ENCODE data around the gene C6orf62.

DNA sequence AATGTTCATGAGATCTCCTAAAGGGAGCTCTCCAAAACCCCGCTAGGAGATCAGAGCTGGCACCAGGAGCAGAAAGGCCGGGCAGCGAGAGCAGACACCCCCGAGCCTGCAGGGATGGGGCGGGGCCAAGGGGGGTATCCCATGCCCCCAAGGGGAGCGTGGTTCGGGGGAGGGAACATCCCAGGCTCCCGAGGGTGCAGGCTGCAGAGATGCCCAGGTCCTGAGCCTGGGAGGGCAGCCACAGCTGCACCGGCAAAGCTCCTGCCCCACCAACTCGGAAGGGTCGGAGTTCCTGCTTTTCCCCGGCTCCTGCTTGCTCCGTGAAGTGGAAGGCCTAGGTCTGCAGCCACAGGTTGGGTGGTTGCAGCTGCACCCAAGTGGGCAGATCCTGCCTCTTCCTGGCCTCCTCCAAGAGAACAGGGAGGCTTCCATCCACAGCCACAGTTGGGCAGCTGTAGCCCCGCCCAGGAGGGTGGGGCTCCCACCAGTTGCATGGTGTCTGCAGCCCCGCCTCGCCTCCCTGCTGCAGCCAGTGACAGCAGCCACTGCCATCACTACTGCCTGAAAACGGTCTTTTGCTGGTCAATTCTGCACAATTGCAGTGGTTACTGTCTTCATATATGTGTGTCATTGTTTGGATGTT is 42.4 kb upstream of the C6orf62 start:
- TF ChIP-seq, protein P1, sequence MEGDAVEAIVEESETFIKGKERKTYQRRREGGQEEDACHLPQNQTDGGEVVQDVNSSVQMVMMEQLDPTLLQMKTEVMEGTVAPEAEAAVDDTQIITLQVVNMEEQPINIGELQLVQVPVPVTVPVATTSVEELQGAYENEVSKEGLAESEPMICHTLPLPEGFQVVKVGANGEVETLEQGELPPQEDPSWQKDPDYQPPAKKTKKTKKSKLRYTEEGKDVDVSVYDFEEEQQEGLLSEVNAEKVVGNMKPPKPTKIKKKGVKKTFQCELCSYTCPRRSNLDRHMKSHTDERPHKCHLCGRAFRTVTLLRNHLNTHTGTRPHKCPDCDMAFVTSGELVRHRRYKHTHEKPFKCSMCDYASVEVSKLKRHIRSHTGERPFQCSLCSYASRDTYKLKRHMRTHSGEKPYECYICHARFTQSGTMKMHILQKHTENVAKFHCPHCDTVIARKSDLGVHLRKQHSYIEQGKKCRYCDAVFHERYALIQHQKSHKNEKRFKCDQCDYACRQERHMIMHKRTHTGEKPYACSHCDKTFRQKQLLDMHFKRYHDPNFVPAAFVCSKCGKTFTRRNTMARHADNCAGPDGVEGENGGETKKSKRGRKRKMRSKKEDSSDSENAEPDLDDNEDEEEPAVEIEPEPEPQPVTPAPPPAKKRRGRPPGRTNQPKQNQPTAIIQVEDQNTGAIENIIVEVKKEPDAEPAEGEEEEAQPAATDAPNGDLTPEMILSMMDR (IDR thresholded peaks at IDR 0.05): no peak
- TF ChIP-seq POLR2A (IDR thresholded peaks at IDR 0.05): no peak
